Endothelial cell of umbilical vein (primary cell): ENCODE results near the gene MAPKAP1.

ENCODE experiments used
- CTCF ChIP-seq, 2 donors: IDR thresholded peaks; 1 replicate in 1 of 2; 2 replicates in 1 of 2; pipeline ENCODE4 v1.5.1; 2011; ENCODE audit warnings: low read length in 2 of 2, mild to moderate bottlenecking in 2 of 2, moderate library complexity in 2 of 2, control low read depth in 1 of 2, inconsistent platforms in 1 of 2, low read depth in 1 of 2; ENCODE audit not compliant: insufficient read depth in 1 of 2; ENCODE audit errors: extremely low read depth in 1 of 2
- EZH2 ChIP-seq: IDR thresholded peaks from 2 replicates; pipeline ENCODE4 v1.6.1; 2012; ENCODE audit warnings: borderline replicate concordance, low read depth, mild to moderate bottlenecking, moderate library complexity, low read length, inconsistent platforms; ENCODE audit not compliant: severe bottlenecking
- JUN ChIP-seq: IDR thresholded peaks from 2 replicates; pipeline ENCODE4 v1.6.1; 2011; ENCODE audit warnings: borderline replicate concordance, low read depth; ENCODE audit not compliant: insufficient read length, insufficient read depth
- POLR2A ChIP-seq: IDR thresholded peaks from 2 replicates; pipeline ENCODE4 v1.6.1; 2012; ENCODE audit warnings: low read depth, mild to moderate bottlenecking, control low read depth, low read length
- POLR2AphosphoS5 ChIP-seq: IDR thresholded peaks from 2 replicates; pipeline ENCODE4 v1.6.1; 2012; ENCODE audit warnings: low read depth, mild to moderate bottlenecking, control low read depth, low read length, moderate library complexity; ENCODE audit not compliant: insufficient read depth

- TF ChIP-seq CTCF (IDR thresholded peaks at IDR 0.05; ENCODE audit: extremely low read depth in 1 of 2, insufficient read depth in 1 of 2, low read depth in 1 of 2, low read length in 2 of 2) = no peak
- no peak for TF ChIP-seq POLR2A
- no peak for TF ChIP-seq JUN
- no peak for TF ChIP-seq EZH2
- TF ChIP-seq POLR2AphosphoS5 = no peak
Observed at GRCh38 chr9:125429476-125430160, 277.4 kb downstream of the MAPKAP1 start.
